Measurements from ENCODE around the gene GALNT12. TPM values are rescaled to one million over a fixed set of nuclear protein-coding genes. Genes with fewer than 3 reads are reported as not detected.

Gene GALNT12
- total RNA-seq, 1 donor from 2014 or later, result 12.9 TPM

DNA sequence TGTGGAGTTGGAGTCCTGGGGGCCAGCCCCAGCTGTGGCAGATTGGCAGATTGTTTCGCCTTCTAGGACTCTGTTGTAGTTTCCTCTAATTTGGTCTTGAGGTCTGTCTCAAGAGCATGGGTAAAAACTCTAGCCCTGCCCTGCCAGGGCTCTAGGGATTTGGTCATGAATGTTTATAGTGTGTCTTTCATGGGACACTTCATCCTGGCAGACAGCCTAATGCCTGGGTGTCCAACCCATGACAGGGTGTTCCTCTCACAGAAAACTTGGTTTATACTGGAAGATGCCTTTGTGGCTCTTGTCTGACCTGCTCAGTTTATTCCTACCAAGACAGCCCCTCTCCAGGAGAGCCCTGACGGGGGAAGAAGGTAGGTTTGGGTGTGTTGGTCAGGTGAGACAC, 45.5 kb downstream of the GALNT12 start:
- DNase-seq (ENCODE audit: low spot score, unreplicated experiment), result no peak
- Mint-ChIP-seq H3K4me1 (ENCODE audit: low read depth) (peaks cover 13% of the 10 kb centered on the region), H3K9me3 (ENCODE audit: low read depth) (no peaks in the 10 kb centered on the region), H3K27me3 (no peaks in the 10 kb centered on the region), H3K4me3 (ENCODE audit: low read depth) (no peak overlapping the region), H3K36me3 (ENCODE audit: insufficient read depth) (no peaks in the 10 kb centered on the region), H3K27ac (no peak overlapping the region)
- TF ChIP-seq, protein P1, sequence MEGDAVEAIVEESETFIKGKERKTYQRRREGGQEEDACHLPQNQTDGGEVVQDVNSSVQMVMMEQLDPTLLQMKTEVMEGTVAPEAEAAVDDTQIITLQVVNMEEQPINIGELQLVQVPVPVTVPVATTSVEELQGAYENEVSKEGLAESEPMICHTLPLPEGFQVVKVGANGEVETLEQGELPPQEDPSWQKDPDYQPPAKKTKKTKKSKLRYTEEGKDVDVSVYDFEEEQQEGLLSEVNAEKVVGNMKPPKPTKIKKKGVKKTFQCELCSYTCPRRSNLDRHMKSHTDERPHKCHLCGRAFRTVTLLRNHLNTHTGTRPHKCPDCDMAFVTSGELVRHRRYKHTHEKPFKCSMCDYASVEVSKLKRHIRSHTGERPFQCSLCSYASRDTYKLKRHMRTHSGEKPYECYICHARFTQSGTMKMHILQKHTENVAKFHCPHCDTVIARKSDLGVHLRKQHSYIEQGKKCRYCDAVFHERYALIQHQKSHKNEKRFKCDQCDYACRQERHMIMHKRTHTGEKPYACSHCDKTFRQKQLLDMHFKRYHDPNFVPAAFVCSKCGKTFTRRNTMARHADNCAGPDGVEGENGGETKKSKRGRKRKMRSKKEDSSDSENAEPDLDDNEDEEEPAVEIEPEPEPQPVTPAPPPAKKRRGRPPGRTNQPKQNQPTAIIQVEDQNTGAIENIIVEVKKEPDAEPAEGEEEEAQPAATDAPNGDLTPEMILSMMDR (IDR thresholded peaks at IDR 0.05; ENCODE audit: unreplicated experiment), result no peak

DNA sequence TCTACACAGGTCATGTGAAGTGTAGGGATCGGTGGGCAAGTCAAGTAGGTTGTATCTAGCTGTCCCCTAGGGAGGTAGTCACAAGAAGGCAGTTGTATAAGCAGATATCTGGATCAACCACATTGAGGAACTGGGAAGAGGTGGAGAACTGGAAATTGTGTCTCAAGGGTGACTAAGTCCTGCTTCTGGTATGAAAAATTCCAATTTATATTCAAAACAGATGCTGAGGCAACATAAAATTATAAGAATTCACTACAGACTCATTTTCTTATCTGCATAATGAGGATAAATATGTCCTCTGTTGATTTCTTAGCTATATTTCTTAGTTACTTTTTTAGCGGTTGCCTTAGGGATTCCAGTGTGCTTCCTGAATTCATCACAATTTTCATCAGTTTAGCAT, 46.8 kb downstream of the GALNT12 start:
- peaks cover 4% of the 10 kb centered on the region for H3K4me1 Mint-ChIP-seq (ENCODE audit: low read depth)
- DNase-seq (ENCODE audit: low spot score, unreplicated experiment), result no peak
- H3K36me3 Mint-ChIP-seq (ENCODE audit: insufficient read depth), result no peaks in the 10 kb centered on the region
- H3K9me3 Mint-ChIP-seq (ENCODE audit: low read depth), result no peaks in the 10 kb centered on the region
- H3K27ac Mint-ChIP-seq, result no peak overlapping the region
- H3K4me3 Mint-ChIP-seq (ENCODE audit: low read depth), result no peak overlapping the region
- TF ChIP-seq, protein P1 (IDR thresholded peaks at IDR 0.05; ENCODE audit: unreplicated experiment), result no peak
- H3K27me3 Mint-ChIP-seq, result no peaks in the 10 kb centered on the region

DNA sequence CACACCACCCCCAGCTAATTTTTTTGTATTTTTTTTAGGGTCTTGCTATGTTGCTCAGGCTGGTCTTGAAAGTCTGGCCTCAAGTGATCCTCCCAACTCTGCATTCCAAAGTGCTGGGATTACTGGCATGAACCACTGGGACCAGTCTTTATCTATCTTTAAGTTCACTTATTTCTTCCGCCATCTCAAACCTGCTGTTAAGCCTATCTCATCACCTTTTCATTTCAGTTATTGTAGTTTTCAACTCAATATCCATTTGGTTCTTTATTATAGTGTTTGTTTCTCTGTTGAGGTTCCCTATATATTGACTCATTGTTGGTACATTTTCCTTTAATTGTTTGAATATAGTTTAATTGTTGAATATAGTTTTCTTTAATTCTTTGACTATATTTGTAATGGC, 48.1 kb downstream of the GALNT12 start:
- H3K27me3 Mint-ChIP-seq, result peaks cover 5% of the 10 kb centered on the region
- H3K27ac Mint-ChIP-seq, result no peak overlapping the region
- no peak overlapping the region for H3K4me3 Mint-ChIP-seq (ENCODE audit: low read depth)
- TF ChIP-seq, protein P1 (IDR thresholded peaks at IDR 0.05; ENCODE audit: unreplicated experiment), result no peak
- no peaks in the 10 kb centered on the region for H3K4me1 Mint-ChIP-seq (ENCODE audit: low read depth)
- H3K9me3 Mint-ChIP-seq (ENCODE audit: low read depth), result no peaks in the 10 kb centered on the region
- no peak for DNase-seq (ENCODE audit: low spot score, unreplicated experiment)
- H3K36me3 Mint-ChIP-seq (ENCODE audit: insufficient read depth), result no peaks in the 10 kb centered on the region

DNA sequence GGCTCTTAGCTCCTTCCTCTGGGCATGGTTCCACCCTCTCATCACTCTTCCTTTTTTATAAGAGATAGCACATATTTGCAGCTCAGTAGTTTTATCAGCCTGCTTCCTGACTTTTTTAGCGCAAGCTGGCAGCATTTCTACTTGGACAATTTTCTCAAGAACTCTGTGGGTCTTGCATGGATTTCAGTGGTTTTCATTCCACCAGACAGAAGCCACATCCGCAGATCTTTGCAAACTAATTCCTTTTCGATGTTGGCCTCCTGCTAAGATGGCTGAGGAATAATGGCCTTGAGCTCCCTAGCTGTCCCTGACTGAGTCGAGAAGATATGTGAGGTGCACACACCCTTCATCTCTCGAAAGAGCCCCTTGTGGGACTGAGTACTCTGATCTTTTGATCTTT, 49.5 kb downstream of the GALNT12 start:
- no peaks in the 10 kb centered on the region for H3K36me3 Mint-ChIP-seq (ENCODE audit: insufficient read depth)
- peaks cover 5% of the 10 kb centered on the region for H3K27me3 Mint-ChIP-seq
- H3K27ac Mint-ChIP-seq, result no peak overlapping the region
- DNase-seq (ENCODE audit: low spot score, unreplicated experiment), result no peak
- H3K4me1 Mint-ChIP-seq (ENCODE audit: low read depth), result no peaks in the 10 kb centered on the region
- H3K4me3 Mint-ChIP-seq (ENCODE audit: low read depth), result no peak overlapping the region
- TF ChIP-seq, protein P1 (IDR thresholded peaks at IDR 0.05; ENCODE audit: unreplicated experiment), result no peak
- no peaks in the 10 kb centered on the region for H3K9me3 Mint-ChIP-seq (ENCODE audit: low read depth)

DNA sequence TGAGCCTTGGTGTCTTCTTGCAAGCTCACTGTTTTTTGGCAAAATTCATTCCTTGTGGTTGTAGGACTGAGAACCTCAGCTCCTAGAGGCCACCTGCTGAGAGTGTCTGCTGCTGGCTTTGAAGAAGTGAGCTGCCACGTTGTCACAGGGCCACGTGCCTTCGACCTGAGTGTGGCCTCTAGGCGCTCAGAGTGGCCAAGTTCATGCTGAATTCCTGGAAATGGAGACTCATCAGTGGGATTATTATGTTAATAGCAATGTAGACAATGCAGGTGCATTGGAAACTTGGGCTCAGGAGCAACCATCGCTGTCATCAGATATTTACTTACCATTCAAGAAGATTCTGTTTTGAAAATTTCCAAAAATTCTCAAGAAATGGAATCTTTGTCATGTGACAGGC, 52.5 kb downstream of the GALNT12 start:
- TF ChIP-seq, protein P1 (IDR thresholded peaks at IDR 0.05; ENCODE audit: unreplicated experiment), result no peak
- Mint-ChIP-seq H3K4me3 (ENCODE audit: low read depth) (no peak overlapping the region), H3K4me1 (ENCODE audit: low read depth) (no peaks in the 10 kb centered on the region), H3K27ac (no peak overlapping the region), H3K27me3 (peaks cover 9% of the 10 kb centered on the region), H3K36me3 (ENCODE audit: insufficient read depth) (no peaks in the 10 kb centered on the region), H3K9me3 (ENCODE audit: low read depth) (no peaks in the 10 kb centered on the region)
- DNase-seq (ENCODE audit: low spot score, unreplicated experiment), result no peak

Data from progenitor cell of endocrine pancreas (in vitro differentiated cells).